DMS153 treated with DMSO at 0.1 percent for 48 hours (cell line): Measurements from ENCODE around the gene SORL1.

Experiments
- DNase-seq: peaks from one replicate; lab custom pipeline; 2025; ENCODE audit not compliant: unreplicated experiment; lab: John Stamatoyannopoulos, UW

SORL1 gene

GRCh38 chr11:121452609-121453150 is 566 bp downstream of the SORL1 start, which contains the start of gene SORL1-AS1:
Gene SORL1-AS1 (minus strand): TSS chr11:121452967.
- DNase-seq: no peak

- DNase-seq: no peak
These were observed 1.6 kb downstream of the SORL1 start for GRCh38 chr11:121453589-121454299.

- DNase-seq: no peak
These were observed 3.0 kb downstream of the SORL1 start for GRCh38 chr11:121455115-121455514.

- DNase-seq: no peak
These were observed 4.0 kb downstream of the SORL1 start for GRCh38 chr11:121456151-121456550.

GRCh38 chr11:121456816-121457431 is 4.8 kb downstream of the SORL1 start:
- no peak for DNase-seq

GRCh38 chr11:121458551-121458950 is 6.4 kb downstream of the SORL1 start:
- no peak for DNase-seq

GRCh38 chr11:121459413-121460017 is 7.4 kb downstream of the SORL1 start:
- DNase-seq: peak; percentile 68

- DNase-seq: peak; percentile 44
These were observed 8.9 kb downstream of the SORL1 start for GRCh38 chr11:121460941-121461514.

GRCh38 chr11:121461843-121462242 is 9.7 kb downstream of the SORL1 start:
- DNase-seq: no peak

GRCh38 chr11:121463689-121464335 is 11.7 kb downstream of the SORL1 start:
- DNase-seq: no peak

GRCh38 chr11:121464352-121464946 is 12.3 kb downstream of the SORL1 start:
- peak; percentile 9 for DNase-seq

- DNase-seq: no peak
These were observed 13.6 kb downstream of the SORL1 start for GRCh38 chr11:121465709-121466062.

GRCh38 chr11:121466063-121466794 is 14.1 kb downstream of the SORL1 start:
- peak; percentile 93 for DNase-seq

GRCh38 chr11:121467471-121467870 is 15.4 kb downstream of the SORL1 start:
- no peak for DNase-seq

GRCh38 chr11:121467965-121468364 is 15.9 kb downstream of the SORL1 start:
- DNase-seq: no peak

GRCh38 chr11:121469910-121470309 is 17.8 kb downstream of the SORL1 start:
- no peak for DNase-seq

- DNase-seq: no peak
These were observed 19.1 kb downstream of the SORL1 start for GRCh38 chr11:121471167-121471566.

- DNase-seq: no peak
These were observed 20.2 kb downstream of the SORL1 start for GRCh38 chr11:121472312-121472711.

GRCh38 chr11:121473064-121473777 is 21.1 kb downstream of the SORL1 start:
- no peak for DNase-seq
